NCI-H146 treated with DMSO at 0.1 percent for 48 hours (cell line): ENCODE measurements around the gene IGLON5.

ENCODE experiments used
- DNase-seq: peaks from one replicate; lab custom pipeline; 2025; ENCODE audit not compliant: unreplicated experiment; lab: John Stamatoyannopoulos, UW

IGLON5 gene

GRCh38 chr19:51317376-51317775, 5.9 kb downstream of the IGLON5 start:
- DNase-seq = no peak

DNA sequence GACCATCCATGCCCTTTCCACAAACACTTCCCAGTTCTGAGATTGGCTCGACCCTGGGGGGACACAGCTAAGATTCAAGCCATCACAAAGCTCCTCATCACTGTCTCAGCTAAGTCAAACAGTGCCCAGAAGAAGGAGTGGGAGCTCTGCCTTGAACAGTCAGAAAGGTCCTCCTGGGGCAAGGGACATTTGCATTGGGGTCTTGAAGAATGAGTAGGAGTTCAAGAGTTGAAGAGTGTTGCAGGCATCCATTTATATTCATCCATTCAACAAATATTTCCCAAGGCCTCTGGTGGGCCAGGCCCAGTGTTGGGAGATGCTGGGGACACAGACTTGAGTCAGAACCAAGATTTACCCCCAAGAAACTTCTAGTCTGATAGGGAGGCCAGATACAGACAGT, 6.5 kb downstream of the IGLON5 start:
- no peak for DNase-seq

DNA sequence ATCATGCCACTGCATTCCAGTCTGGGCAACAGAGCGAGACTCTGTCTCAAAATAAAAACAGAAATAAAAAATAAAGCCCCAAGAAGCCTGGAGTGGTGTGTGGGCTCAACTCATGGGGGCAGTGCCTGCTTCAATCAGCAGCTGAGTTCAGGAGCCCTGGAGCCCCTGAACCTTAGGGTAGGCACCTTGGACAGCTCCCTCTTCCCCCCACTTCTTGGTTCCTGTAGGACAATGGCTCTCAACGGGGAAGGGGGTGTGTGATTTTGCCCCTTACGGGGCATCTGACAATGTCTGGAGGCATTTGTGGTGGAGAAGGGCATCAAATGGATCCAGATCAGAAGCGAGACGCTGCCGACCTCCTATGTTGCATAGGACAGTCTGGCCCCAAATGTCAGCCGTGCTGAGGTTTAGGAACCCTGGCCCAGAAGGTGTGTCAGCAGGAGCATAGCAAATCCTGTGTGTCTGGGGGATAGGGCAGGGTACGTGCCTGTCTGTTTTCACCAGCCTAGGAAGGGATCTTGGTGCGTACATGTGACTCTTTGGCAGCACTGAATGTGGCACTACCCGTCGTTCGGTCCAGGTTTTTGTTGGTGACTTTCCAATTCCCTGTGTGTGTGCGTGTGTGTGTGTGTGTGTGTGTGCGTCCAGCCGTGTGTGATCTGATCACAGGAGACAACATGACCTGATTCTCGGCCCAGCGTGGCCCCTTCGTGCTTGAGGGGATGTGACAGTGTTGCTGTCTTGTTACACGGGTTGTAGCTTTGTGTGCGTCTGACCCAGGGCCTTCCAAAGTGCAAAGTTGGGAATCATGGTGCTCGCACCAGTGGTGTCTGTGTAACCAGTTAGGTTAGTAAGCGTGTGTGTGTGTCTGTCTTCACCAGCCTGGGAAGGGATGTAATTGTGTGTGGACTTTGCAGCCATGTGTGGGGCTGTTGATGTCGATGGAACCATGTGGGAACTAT, 7.5 kb downstream of the IGLON5 start:
- DNase-seq = no peak

DNA sequence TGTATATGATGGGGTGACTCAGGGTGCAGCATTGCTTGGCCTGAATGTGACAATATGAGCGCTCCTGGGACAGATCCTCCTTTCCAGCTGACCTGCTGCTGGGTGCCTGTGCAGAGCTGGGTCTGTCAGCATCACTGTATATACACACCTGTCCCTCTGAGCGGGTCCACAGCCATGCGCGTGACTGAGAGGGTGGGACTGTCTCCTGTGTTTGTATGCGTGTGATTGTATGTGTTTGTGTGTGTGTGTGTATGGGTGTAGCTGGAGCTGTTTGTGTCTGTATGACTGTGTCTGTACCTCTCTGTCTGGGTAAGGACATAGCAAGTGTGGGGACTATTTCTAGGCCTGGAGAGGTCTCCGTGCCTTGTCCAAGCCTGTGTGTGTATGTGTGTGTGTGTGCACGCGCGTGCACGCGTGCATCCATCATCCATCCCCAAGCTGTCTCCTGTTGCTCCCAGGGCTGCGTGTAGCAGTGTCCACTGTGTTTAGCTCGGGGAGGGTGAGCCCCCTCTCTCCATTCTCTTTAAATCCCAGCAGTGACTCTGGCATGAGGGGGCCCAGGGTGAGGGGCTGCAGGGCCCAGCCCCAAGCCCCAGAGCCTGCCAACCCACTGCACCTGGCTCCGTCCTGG, 8.3 kb downstream of the IGLON5 start:
- DNase-seq = no peak

- no peak for DNase-seq
These were observed 8.8 kb downstream of the IGLON5 start for GRCh38 chr19:51320280-51320657.

- no peak for DNase-seq
These were observed 10.4 kb downstream of the IGLON5 start for GRCh38 chr19:51321799-51322198.

DNA sequence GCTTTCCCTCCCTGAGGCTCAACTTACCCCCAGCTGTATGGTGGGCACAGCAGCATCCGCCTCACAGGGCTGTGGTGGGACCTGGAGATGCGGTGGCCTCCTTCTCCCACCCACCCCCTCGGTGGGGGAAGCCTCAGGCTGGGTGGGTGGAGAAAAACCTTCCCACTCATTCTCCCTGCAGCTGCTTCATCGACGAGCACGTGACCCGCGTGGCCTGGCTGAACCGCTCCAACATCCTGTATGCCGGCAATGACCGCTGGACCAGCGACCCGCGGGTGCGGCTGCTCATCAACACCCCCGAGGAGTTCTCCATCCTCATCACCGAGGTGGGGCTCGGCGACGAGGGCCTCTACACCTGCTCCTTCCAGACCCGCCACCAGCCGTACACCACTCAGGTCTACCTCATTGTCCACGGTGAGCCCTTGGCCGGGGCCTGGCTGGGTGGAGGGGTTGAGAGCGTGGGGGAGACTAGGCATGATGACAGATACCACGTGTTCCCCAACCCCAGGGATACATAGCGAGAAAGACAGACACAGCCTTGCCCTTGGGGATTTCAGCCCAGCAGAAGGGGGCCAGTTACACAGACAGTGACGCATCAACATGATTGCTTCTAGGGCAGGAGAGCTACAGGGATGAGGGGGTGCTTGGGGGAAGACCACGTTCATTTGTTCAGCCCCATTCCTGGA, 12.2 kb downstream of the IGLON5 start:
- DNase-seq = no peak

DNA sequence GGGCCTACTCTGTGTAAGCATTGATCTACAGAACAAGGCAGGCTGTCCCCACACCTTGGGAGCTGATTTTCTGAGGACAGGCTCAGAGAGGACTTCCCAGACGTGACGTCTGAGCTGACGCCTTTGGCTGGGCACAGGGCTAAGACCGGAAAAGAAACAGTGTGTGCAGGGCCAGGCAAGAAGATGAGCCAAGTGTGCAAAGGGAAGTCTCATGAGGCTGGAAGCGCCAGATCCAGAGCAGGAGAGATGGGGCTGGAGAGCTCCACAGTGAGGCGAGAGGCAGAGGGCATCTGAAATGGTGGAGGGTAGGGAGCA, 12.7 kb downstream of the IGLON5 start:
- no peak for DNase-seq

DNA sequence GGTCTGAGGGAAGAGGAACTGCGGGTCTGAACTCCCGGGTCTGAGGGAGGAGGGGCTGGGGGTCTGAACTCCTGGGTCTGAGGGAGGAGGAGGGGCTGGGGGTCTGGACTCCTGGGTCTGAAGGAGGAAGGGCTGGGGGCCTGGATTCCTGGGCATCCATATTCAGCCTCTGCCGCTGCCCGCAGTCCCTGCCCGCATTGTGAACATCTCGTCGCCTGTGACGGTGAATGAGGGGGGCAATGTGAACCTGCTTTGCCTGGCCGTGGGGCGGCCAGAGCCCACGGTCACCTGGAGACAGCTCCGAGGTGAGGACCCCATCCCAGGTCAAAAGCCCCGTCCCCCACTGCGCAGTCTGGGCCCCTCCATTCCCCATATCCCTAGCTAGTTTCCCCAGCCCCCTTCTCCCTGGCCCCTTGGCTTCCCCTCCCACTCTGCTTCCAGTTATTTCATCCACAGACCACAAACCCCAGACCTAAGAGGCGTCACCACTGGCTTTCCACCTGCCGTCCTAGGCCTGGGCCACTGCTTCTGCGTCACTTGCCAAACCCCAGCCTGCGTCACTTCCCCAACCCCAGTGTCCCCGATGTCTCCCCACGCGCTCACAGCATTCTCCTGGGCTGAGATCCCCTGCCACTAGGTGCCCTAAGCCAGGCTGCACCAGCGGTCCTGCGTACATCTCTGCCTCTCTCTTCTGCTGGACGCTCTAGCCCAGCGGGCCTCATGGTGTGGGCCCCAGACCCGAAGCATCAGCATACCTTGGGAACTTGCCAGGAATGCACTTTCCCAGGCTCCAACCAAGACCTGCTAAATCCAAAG, 13.9 kb downstream of the IGLON5 start:
- no peak for DNase-seq

- DNase-seq = no peak
These were observed 15.0 kb downstream of the IGLON5 start for GRCh38 chr19:51326216-51327065.

DNA sequence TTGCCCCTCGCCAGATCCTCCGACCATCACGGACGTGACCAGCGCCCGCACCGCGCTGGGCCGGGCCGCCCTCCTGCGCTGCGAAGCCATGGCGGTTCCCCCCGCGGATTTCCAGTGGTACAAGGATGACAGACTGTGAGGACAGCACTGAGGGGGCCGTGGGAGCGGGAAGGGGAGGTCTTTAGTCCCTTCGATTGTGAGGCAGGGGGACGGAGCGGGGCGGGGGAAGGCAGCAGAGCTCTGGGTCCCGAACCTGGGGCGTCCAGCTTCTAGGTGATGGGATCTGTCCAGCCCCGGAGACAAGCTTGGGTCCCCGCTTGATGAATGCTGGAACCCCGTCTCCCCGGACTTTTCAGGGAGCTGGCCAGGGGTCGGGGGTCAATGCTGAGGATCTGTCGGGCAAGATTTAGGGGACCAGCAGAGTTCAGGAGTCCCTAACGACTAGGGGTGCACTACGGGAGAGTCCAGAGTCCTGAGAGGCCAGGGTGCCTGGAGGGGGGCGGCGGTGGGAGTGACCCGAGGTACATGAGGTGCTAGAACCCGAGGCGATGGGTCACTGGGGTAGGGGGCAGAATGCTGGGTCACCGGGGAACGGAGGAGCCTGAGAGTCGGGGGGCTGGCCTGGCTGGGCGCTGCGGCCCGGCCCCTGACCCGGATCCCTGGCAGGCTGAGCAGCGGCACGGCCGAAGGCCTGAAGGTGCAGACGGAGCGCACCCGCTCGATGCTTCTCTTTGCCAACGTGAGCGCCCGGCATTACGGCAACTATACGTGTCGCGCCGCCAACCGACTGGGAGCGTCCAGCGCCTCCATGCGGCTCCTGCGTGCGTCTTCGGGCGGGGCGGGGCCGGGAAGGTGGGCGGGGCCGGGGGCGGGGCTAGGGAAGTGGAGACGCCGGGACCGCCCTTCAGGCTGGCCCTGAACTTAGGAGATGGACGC, 15.9 kb downstream of the IGLON5 start:
- DNase-seq = no peak

DNA sequence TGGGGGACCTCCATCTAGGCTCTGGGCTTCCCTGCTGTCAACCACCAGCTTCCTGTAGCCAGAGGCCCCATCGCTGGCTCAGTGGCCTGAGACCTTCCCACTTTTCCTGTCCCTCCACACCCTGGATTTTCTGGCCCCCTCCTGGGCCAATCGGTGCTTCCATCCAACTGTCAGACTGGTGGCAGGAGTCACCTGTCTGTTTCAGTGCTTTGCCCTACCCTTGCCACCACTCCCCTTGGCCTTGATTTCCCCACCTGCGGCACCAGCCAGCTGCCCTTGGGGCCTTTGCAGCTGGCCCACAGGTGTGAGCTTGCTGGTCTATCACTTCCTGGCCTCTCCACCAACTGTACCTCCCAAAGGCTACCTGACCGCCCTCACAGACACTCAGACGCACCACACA, 18.0 kb downstream of the IGLON5 start:
- no peak for DNase-seq

DNA sequence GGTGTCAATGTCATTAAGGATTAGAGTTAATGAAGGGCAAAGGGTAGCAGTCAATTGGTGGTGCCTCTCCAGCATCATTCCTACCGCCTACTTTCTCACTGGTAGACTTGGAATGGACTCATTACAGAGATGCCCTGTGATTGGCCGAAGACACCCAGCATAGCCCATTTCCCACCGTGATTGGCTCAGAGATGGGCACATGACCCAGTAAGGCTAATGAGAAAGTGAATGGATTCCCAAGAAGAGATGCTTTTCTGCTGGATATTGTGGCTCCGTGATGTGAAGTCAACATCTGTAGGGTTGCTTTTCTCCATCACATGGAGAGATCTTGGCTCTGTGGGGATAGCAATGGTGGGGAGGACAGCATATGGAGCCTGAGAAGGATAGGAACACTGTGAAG, 18.9 kb downstream of the IGLON5 start:
- no peak for DNase-seq

DNA sequence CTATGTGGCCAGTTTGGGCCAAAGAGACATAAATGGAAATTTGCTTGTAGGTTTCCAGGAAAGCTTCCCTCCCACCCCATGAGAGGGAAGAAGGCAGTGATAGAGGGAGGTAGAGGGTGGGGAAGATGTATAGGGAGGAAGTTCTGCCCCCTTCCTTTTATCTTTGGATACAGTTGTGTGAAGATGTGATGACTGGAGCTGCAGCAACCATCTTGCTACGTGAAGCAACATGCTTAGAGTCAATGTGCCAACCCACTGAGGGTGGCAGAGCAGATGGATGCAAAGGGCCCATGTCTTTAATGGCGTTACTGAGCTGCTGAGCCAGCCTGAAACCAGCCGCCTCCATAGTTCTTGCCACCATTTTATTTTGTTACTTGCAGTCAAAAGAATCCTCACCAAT, 19.7 kb downstream of the IGLON5 start:
- DNase-seq = no peak

GRCh38 chr19:51331716-51332115, 20.3 kb downstream of the IGLON5 start:
- DNase-seq = no peak

GRCh38 chr19:51333836-51334460, 22.5 kb downstream of the IGLON5 start:
- no peak for DNase-seq

GRCh38 chr19:51337141-51337860, 25.9 kb downstream of the IGLON5 start:
- no peak for DNase-seq
